Measurements from ENCODE around the gene C19orf73.

C19orf73 gene

GRCh38 chr19:49120868-49121267 lies 1.9 kb upstream of the C19orf73 start:
- DNase-seq: no peak

GRCh38 chr19:49120325-49120683 lies 1.4 kb upstream of the C19orf73 start:
- no peak for DNase-seq

- peak; percentile 18 for DNase-seq
These were observed 725 bp upstream of the C19orf73 start, which contains the start of gene PPFIA3 for GRCh38 chr19:49119411-49120324. Gene PPFIA3, plus strand, starts transcription at chr19:49119544. Its CDS starts 8,330 bp downstream, at chr19:49127874.

- DNase-seq: no peak
These were observed 1.0 kb downstream of the C19orf73 start for GRCh38 chr19:49117677-49118564.

- no peak for DNase-seq
These were observed 2.4 kb downstream of the C19orf73 start for GRCh38 chr19:49116544-49116943.

- DNase-seq: peak; percentile 50
These were observed 4.1 kb downstream of the C19orf73 start for GRCh38 chr19:49114630-49115363.

GRCh38 chr19:49113762-49114629 lies 4.9 kb downstream of the C19orf73 start, which contains the start of gene LIN7B:
Gene LIN7B, plus strand, starts transcription at chr19:49114370. Its CDS starts 35 bp downstream, at chr19:49114405.
- peak; percentile 77 for DNase-seq

- DNase-seq: no peak
These were observed 7.5 kb downstream of the C19orf73 start for GRCh38 chr19:49111218-49111998.

GRCh38 chr19:49110567-49110966 lies 8.4 kb downstream of the C19orf73 start:
- DNase-seq: no peak

GRCh38 chr19:49109569-49110233 lies 9.2 kb downstream of the C19orf73 start:
- no peak for DNase-seq

GRCh38 chr19:49109051-49109450 lies 9.9 kb downstream of the C19orf73 start:
- no peak for DNase-seq

- no peak for DNase-seq
These were observed 11.1 kb downstream of the C19orf73 start for GRCh38 chr19:49107625-49108459.

GRCh38 chr19:49106648-49107135 lies 12.3 kb downstream of the C19orf73 start:
- DNase-seq: peak; percentile 67

GRCh38 chr19:49104229-49104864 lies 14.6 kb downstream of the C19orf73 start:
- DNase-seq: no peak

GRCh38 chr19:49103331-49104085 lies 15.4 kb downstream of the C19orf73 start:
- DNase-seq: no peak

- no peak for DNase-seq
These were observed 16.6 kb downstream of the C19orf73 start for GRCh38 chr19:49102303-49102702.

- DNase-seq: no peak
These were observed 17.8 kb downstream of the C19orf73 start for GRCh38 chr19:49101160-49101559.

- no peak for DNase-seq
These were observed 20.1 kb downstream of the C19orf73 start for GRCh38 chr19:49098795-49099194.
